Skin of body (tissue), 2 donors: ENCODE measurements around the gene MFSD2B. TPM values are rescaled to one million over a fixed set of nuclear protein-coding genes. Genes with fewer than 3 reads are reported as not detected.
"Not testable (repeated sequence)": the region's sequence is repeated elsewhere in the genome, so short reads cannot be mapped to it uniquely, and the experiment has no call there.

ENCODE experiments used
- DNase-seq: peaks from one replicate; lab custom pipeline; 2025; lab: John Stamatoyannopoulos, UW
- total RNA-seq: library from RNA; depleted of rRNA; stranded (reverse); fragments of >200 nt; gene quantifications from one replicate; pipeline ENCODE4 v1.2.3, GENCODE V29; 2014

MFSD2B gene
- total RNA-seq, 1 donor from 2014 or later, result 1.7 TPM

GRCh38 chr2:24018241-24018640 is 8.4 kb downstream of the MFSD2B start:
- DNase-seq, result no peak

GRCh38 chr2:24019729-24020128 is 9.8 kb downstream of the MFSD2B start:
- no peak for DNase-seq

GRCh38 chr2:24020244-24020643 is 10.4 kb downstream of the MFSD2B start:
- no peak for DNase-seq

- no peak for DNase-seq
Measured at GRCh38 chr2:24021122-24021998, 11.5 kb downstream of the MFSD2B start.

GRCh38 chr2:24022324-24022974 is 12.6 kb downstream of the MFSD2B start:
- no peak for DNase-seq

GRCh38 chr2:24022975-24023575 is 13.2 kb downstream of the MFSD2B start:
- DNase-seq, result no peak

- no peak for DNase-seq
Measured at GRCh38 chr2:24024018-24024417, 14.1 kb downstream of the MFSD2B start.

- no peak for DNase-seq
Measured at GRCh38 chr2:24024996-24025663, 15.2 kb downstream of the MFSD2B start.

- DNase-seq, result no peak
Measured at GRCh38 chr2:24026233-24026632, 16.3 kb downstream of the MFSD2B start.

- no peak for DNase-seq
Measured at GRCh38 chr2:24038786-24039499, 29.1 kb downstream of the MFSD2B start.

- DNase-seq, result no peak
Measured at GRCh38 chr2:24040511-24040910, 30.6 kb downstream of the MFSD2B start.

- not testable (repeated sequence) for DNase-seq
Measured at GRCh38 chr2:24043133-24043532, 33.2 kb downstream of the MFSD2B start.

- DNase-seq, result no peak
Measured at GRCh38 chr2:24045511-24046508, 35.9 kb downstream of the MFSD2B start.

GRCh38 chr2:24046599-24046929 is 36.7 kb downstream of the MFSD2B start:
- no peak for DNase-seq

GRCh38 chr2:24046930-24047702 is 37.2 kb downstream of the MFSD2B start, which contains the start of gene WDCP:
TSS of gene WDCP (minus strand) at chr2:24047391. CDS start at chr2:24039494, 7,897 bp downstream.
- DNase-seq, result peak; percentile 99

GRCh38 chr2:24047703-24048033 is 37.8 kb downstream of the MFSD2B start:
- no peak for DNase-seq

GRCh38 chr2:24048769-24049484 is 39.0 kb downstream of the MFSD2B start:
- no peak for DNase-seq

- DNase-seq, result no peak
Measured at GRCh38 chr2:24049485-24050021, 39.7 kb downstream of the MFSD2B start, which contains the start of gene FKBP1B. TSS of gene FKBP1B (plus strand) at chr2:24049741. CDS start at chr2:24049850, 109 bp downstream.
